ENCODE measurements around the gene FUOM. TPM values are rescaled to one million over a fixed set of nuclear protein-coding genes. Genes with fewer than 3 reads are reported as not detected.

Gene FUOM
- total and polyA plus RNA-seq, 3 donors from 2014 or later, result 9.5 to 13.6 (median 12.8) TPM

DNA sequence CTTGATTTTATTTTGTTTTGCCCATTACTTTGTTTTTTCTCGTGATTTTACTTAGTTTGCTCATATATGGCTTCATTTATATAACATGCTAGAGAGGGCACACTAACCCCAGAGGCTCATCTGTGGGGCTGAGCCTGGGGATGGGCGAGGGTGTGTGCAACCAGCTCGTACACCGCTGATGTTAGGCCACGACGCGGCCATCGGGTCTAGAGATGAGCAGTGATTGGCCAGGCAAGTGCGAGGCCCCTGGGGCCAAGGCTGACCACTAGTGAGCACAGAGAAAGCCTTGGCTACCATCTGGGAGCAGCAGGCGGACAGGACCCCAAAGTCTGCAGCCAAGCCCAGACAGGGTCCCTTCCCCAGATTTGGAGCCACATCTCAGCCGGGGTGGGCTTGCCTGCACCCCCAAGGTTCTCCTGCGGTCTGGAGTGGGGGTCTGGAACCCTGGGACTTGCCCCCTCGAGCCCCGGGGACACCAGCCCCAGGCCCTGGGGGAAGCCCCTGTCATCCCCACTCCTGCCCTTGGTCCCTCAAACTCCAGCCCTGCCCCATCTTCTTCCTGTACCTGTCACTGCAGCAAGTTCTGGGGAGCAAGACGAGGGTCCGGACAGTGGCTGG is 3.7 kb downstream of the FUOM start:
- intact Hi-C loops (cut with DNase I; ENCODE audit: low total_unique reads), result no loop called here
- Histone ChIP-seq H3K4me1 (peaks cover 5% of the 10 kb centered on the region), H3K4me3 (no peak overlapping the region), H3K27me3 (no peaks in the 10 kb centered on the region), H3K36me3 (ENCODE audit: low read depth, missing control alignments) (no peaks in the 10 kb centered on the region), H3K27ac (no peak overlapping the region), H3K9me3 (no peaks in the 10 kb centered on the region)
- WGBS, 2 donors, result 81 to 87% methylated on average over 15 to 16 of the region's 16 CpGs
- TF ChIP-seq, protein P1, sequence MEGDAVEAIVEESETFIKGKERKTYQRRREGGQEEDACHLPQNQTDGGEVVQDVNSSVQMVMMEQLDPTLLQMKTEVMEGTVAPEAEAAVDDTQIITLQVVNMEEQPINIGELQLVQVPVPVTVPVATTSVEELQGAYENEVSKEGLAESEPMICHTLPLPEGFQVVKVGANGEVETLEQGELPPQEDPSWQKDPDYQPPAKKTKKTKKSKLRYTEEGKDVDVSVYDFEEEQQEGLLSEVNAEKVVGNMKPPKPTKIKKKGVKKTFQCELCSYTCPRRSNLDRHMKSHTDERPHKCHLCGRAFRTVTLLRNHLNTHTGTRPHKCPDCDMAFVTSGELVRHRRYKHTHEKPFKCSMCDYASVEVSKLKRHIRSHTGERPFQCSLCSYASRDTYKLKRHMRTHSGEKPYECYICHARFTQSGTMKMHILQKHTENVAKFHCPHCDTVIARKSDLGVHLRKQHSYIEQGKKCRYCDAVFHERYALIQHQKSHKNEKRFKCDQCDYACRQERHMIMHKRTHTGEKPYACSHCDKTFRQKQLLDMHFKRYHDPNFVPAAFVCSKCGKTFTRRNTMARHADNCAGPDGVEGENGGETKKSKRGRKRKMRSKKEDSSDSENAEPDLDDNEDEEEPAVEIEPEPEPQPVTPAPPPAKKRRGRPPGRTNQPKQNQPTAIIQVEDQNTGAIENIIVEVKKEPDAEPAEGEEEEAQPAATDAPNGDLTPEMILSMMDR (IDR thresholded peaks at IDR 0.05), result no peak
- no peak for TF ChIP-seq POLR2A (IDR thresholded peaks at IDR 0.05)
- DNase-seq, result no peak

GRCh38 chr10:133353202-133353959 is 4.4 kb downstream of the FUOM start:
- no peak for DNase-seq
- no peaks in the 10 kb centered on the region for H3K27me3 ChIP-seq
- intact Hi-C loops (cut with DNase I; ENCODE audit: low total_unique reads), result no loop called here
- H3K4me1 ChIP-seq, result peaks cover 5% of the 10 kb centered on the region
- no peak overlapping the region for H3K4me3 ChIP-seq
- 58 to 82% methylated on average over 3 to 14 of the region's 16 CpGs for WGBS, 2 donors
- H3K9me3 ChIP-seq, result no peaks in the 10 kb centered on the region
- TF ChIP-seq POLR2A (IDR thresholded peaks at IDR 0.05), result no peak
- TF ChIP-seq, protein P1 (IDR thresholded peaks at IDR 0.05), result no peak
- H3K36me3 ChIP-seq (ENCODE audit: low read depth, missing control alignments), result no peaks in the 10 kb centered on the region
- H3K27ac ChIP-seq, result no peak overlapping the region

GRCh38 chr10:133351408-133352318 is 6.2 kb downstream of the FUOM start:
- TF ChIP-seq, protein P1 (IDR thresholded peaks at IDR 0.05), result no peak
- TF ChIP-seq POLR2A (IDR thresholded peaks at IDR 0.05), result no peak

DNA sequence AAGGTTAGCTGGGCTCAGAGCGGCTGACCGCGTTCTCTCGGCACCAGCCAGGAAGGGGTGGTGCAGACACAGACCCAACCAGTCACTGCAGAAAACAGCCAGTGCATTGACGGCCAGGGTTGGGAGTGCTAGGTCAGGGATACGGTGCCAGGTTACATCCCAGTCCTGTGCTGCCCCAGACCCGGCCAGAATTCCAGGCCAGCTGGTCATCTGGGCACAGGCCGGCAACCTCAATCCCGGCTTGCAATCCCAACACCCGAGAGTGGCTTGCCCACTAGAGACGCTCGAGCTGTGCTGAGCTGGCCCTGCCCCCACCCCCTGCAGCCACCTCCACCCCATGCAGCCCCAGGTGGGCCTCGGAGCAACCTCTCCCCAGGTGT is 6.9 kb downstream of the FUOM start:
- H3K4me3 ChIP-seq, result no peak overlapping the region
- WGBS, 2 donors, result 39 to 59% methylated on average over 10 to 12 of the region's 13 CpGs
- no peak overlapping the region for H3K27ac ChIP-seq
- H3K4me1 ChIP-seq, result no peaks in the 10 kb centered on the region
- no peaks in the 10 kb centered on the region for H3K27me3 ChIP-seq
- no peak for DNase-seq
- no peaks in the 10 kb centered on the region for H3K36me3 ChIP-seq (ENCODE audit: low read depth, missing control alignments)
- H3K9me3 ChIP-seq, result no peaks in the 10 kb centered on the region
- TF ChIP-seq POLR2A (IDR thresholded peaks at IDR 0.05), result no peak
- TF ChIP-seq, protein P1 (IDR thresholded peaks at IDR 0.05), result no peak
- intact Hi-C loops (cut with DNase I; ENCODE audit: low total_unique reads), result no loop called here

More at GRCh38 chr10:133351408-133352318, 6.2 kb downstream of the FUOM start:
- H3K9me3 ChIP-seq, result no peaks in the 10 kb centered on the region
- no peaks in the 10 kb centered on the region for H3K27me3 ChIP-seq
- no peak overlapping the region for H3K4me3 ChIP-seq
- intact Hi-C loops (cut with DNase I; ENCODE audit: low total_unique reads), result no loop called here
- H3K36me3 ChIP-seq (ENCODE audit: low read depth, missing control alignments), result no peaks in the 10 kb centered on the region
- no peak overlapping the region for H3K27ac ChIP-seq
- no peak for DNase-seq
- no peaks in the 10 kb centered on the region for H3K4me1 ChIP-seq
- WGBS, 2 donors, result 73 to 76% methylated on average over 10 to 24 of the region's 24 CpGs

All from testis (tissue), 3 donors.